Measurements from ENCODE around the gene PLXNA4. TPM values are rescaled to one million over a fixed set of nuclear protein-coding genes. Genes with fewer than 3 reads are reported as not detected.

The PLXNA4 gene
- total RNA-seq, 4 donors from 2014 or later: 5.1 to 7.0 (median 5.3) TPM

DNA sequence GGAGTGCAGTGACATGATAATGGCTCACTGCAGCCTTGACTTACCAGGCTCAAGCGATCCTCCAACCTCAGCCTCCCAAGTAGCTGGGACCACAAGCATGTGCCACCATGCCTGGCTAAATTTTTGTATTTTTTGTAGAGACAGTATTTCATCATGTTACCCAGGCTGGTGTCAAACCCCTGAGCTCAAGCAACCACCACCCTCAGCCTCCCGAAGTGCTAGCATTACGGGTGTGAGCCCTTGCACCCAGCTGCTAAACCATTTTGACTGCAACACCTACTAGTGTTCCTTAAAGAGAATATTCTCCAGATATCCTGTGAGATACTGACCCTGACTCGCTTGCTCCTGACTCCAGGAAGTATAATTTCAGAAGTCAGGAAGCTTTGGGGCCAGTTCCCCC lies 85.8 kb downstream of the PLXNA4 start:
- DNase-seq (ENCODE audit: low spot score in 2 of 2): no peak
- TF ChIP-seq, protein P1, sequence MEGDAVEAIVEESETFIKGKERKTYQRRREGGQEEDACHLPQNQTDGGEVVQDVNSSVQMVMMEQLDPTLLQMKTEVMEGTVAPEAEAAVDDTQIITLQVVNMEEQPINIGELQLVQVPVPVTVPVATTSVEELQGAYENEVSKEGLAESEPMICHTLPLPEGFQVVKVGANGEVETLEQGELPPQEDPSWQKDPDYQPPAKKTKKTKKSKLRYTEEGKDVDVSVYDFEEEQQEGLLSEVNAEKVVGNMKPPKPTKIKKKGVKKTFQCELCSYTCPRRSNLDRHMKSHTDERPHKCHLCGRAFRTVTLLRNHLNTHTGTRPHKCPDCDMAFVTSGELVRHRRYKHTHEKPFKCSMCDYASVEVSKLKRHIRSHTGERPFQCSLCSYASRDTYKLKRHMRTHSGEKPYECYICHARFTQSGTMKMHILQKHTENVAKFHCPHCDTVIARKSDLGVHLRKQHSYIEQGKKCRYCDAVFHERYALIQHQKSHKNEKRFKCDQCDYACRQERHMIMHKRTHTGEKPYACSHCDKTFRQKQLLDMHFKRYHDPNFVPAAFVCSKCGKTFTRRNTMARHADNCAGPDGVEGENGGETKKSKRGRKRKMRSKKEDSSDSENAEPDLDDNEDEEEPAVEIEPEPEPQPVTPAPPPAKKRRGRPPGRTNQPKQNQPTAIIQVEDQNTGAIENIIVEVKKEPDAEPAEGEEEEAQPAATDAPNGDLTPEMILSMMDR (IDR thresholded peaks at IDR 0.05): no peak
- no peak for TF ChIP-seq POLR2A (IDR thresholded peaks at IDR 0.05)
- WGBS, 2 donors: 81 to 91% methylated on average over 4 of the region's 4 CpGs
- intact Hi-C loops (cut with DNase I; ENCODE audit: low total_unique reads): no loop called here
- H3K4me3 ChIP-seq (ENCODE audit: low read depth, poor library complexity, severe bottlenecking): no peak overlapping the region

DNA sequence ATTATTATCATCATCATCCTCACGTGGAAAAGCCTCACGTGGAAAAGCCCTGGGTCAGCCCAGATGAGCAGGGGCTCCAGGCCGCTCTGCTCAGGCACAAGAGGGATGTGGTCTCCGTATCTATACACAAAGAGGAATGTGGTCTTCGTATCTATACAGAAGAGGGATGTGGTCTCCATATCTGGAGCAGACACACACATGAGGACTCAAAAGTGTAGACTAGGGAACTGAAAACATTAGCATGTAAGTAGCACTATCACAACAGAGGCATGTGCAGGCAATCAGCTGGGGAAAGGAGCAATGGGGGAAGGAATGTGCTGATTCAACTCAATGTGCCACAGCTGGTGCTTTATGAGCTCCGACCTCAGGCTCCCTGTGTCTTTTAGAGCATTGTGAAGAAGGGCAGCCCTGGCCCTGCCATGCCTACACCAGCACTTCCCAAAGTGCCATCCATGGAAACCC lies 86.5 kb downstream of the PLXNA4 start:
- intact Hi-C loops (cut with DNase I; ENCODE audit: low total_unique reads): no loop called here
- WGBS, 2 donors: 78 to 85% methylated on average over 6 of the region's 6 CpGs
- no peak for TF ChIP-seq POLR2A (IDR thresholded peaks at IDR 0.05)
- TF ChIP-seq, protein P1 (IDR thresholded peaks at IDR 0.05): no peak
- no peak for DNase-seq (ENCODE audit: low spot score in 2 of 2)
- H3K4me3 ChIP-seq (ENCODE audit: low read depth, poor library complexity, severe bottlenecking): no peak overlapping the region

GRCh38 chr7:132488634-132489302 lies 87.5 kb downstream of the PLXNA4 start:
- TF ChIP-seq POLR2A (IDR thresholded peaks at IDR 0.05): no peak
- TF ChIP-seq, protein P1 (IDR thresholded peaks at IDR 0.05): no peak
- 57 to 64% methylated on average over 6 of the region's 6 CpGs for WGBS, 2 donors
- DNase-seq (ENCODE audit: low spot score in 2 of 2): no peak
- intact Hi-C loops (cut with DNase I; ENCODE audit: low total_unique reads): no loop called here
- H3K4me3 ChIP-seq (ENCODE audit: low read depth, poor library complexity, severe bottlenecking): no peak overlapping the region

DNA sequence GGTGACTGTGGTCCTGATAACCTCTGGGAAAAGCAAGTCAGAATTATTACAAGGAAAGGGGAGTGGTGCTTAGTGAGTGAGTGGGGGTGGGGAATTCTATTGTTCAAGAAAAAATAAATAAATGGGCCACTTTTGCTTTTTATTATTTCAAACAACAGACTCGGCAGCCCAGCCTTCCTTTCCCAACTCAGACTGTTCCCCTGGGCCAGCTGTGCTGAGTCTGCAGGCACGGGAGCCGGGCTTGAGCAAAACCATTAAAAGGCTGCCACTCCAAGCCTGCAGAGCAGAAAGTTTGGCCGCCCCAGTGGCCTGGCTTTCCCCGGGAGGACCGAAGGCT lies 90.0 kb downstream of the PLXNA4 start:
- WGBS, 2 donors: 38 to 61% methylated on average over 6 of the region's 6 CpGs
- intact Hi-C loops (cut with DNase I; ENCODE audit: low total_unique reads): no loop called here
- no peak for DNase-seq (ENCODE audit: low spot score in 2 of 2)
- H3K4me3 ChIP-seq (ENCODE audit: low read depth, poor library complexity, severe bottlenecking): no peak overlapping the region
- TF ChIP-seq POLR2A (IDR thresholded peaks at IDR 0.05): no peak
- TF ChIP-seq, protein P1 (IDR thresholded peaks at IDR 0.05): no peak

DNA sequence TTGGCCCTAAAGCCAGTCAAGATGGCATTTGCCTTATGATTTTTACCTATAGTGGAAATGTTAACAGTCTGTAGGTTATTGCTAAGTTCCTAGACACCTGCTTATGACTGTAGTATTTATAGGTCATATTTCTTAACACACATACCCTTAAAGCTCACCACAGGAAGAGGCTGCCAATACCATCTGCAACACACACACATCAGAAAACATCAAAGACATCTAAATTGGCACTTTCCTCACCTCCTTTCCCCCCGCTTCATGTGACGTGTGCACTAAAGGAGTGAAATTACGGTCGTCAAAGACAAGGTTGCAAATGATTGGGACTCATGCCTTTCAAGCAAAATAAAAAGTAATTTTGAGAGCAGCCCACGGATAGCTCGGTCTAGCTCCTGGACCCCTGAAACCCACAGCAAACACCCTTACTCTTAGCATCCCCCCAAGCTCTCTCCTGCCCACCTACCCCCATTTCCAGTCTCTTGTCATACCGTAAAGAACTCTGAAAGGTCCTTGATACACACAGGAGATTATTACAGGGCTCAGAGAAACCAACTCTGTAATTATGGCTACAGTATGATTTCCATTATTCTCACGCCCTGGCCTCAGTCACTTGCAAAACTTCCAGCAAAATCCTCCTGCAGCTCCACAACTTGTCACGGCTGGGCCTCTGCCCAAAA lies 90.5 kb downstream of the PLXNA4 start:
- TF ChIP-seq, protein P1 (IDR thresholded peaks at IDR 0.05): no peak
- TF ChIP-seq POLR2A (IDR thresholded peaks at IDR 0.05): no peak
- H3K4me3 ChIP-seq (ENCODE audit: low read depth, poor library complexity, severe bottlenecking): no peak overlapping the region

More for the DNA sequence above, 90.5 kb downstream of the PLXNA4 start:
- intact Hi-C loops (cut with DNase I; ENCODE audit: low total_unique reads): no loop called here
- DNase-seq (ENCODE audit: low spot score in 2 of 2): no peak
- 61 to 66% methylated on average over 9 of the region's 9 CpGs for WGBS, 2 donors

Measured in lower leg skin (tissue), 4 donors.